Thyroid gland (tissue), 4 donors: ENCODE measurements around the gene SIPA1L3.

Source experiments
- CTCF ChIP-seq, 6 experiments: fragments of 200-600 bp in 3 of 6; fragments of 450-650 bp in 3 of 6; sonication (generic) in 3 of 6; IDR thresholded peaks; one replicate each; pipeline ENCODE4 v1.5.1; 2016 to 2019; ENCODE audit warnings: antibody characterized with exemption in 6 of 6, mild to moderate bottlenecking in 2 of 6, inconsistent platforms in 1 of 6, moderate library complexity in 1 of 6
- POLR2A ChIP-seq, 2 donors: fragments of 450-650 bp; IDR thresholded peaks; one replicate each; pipeline ENCODE4 v1.6.1; 2017; ENCODE audit warnings: antibody characterized with exemption in 2 of 2, mild to moderate bottlenecking in 2 of 2, moderate library complexity in 1 of 2

GRCh38 chr19:37925212-37925611, 18.2 kb downstream of the SIPA1L3 start:
- TF ChIP-seq CTCF (IDR thresholded peaks at IDR 0.05) = no peak
- no peak for TF ChIP-seq POLR2A (IDR thresholded peaks at IDR 0.05)
